AG04449 (cell line): ENCODE results near the gene SRRM2.

Experiments
- CTCF ChIA-PET: fragments of 350-600 bp; formaldehyde crosslinking; extraction: SDS; loops from one replicate; lab custom pipeline; 2021; ENCODE audit warnings: antibody characterized with exemption; lab: Yijun Ruan, JAX
- POLR2A ChIA-PET: fragments of 400-600, 350-600 bp; formaldehyde crosslinking; extraction: SDS; loops from one replicate; lab custom pipeline; 2020; ENCODE audit warnings: antibody characterized with exemption, inconsistent platforms; lab: Yijun Ruan, JAX
- DNase-seq: peaks from one replicate; pipeline ENCODE4 v3.0.0-alpha.2; 2010; ENCODE audit warnings: low read depth, low spot score
- H3K4me3 ChIP-seq: 2 replicates; pipeline ENCODE4 v1.5.1; 2011; ENCODE audit warnings: low read depth, mild to moderate bottlenecking, control low read depth, low read length
- CTCF ChIP-seq: IDR thresholded peaks from one replicate; pipeline ENCODE4 v1.5.1; 2011; ENCODE audit warnings: mild to moderate bottlenecking, moderate library complexity, low read length, control low read depth, inconsistent platforms; ENCODE audit not compliant: insufficient read depth; ENCODE audit errors: missing control alignments

SRRM2 gene

GRCh38 chr16:2709588-2709984 lies 42.9 kb upstream of the SRRM2 start:
- DNase-seq, result no peak
- ChIA-PET CTCF (no interaction called here), POLR2A (no interaction called here)
- TF ChIP-seq CTCF, result no peak
- no peak overlapping the region for H3K4me3 ChIP-seq

GRCh38 chr16:2710021-2710710 lies 42.3 kb upstream of the SRRM2 start:
- ChIA-PET CTCF (no interaction called here), POLR2A (no interaction called here)
- no peak for TF ChIP-seq CTCF
- H3K4me3 ChIP-seq, result no peak overlapping the region
- no peak for DNase-seq

GRCh38 chr16:2710711-2711231 lies 41.7 kb upstream of the SRRM2 start:
- no peak overlapping the region for H3K4me3 ChIP-seq
- CTCF ChIA-PET, result no interaction called here
- TF ChIP-seq CTCF, result no peak
- DNase-seq, result no peak
- POLR2A ChIA-PET, result no interaction called here

DNA sequence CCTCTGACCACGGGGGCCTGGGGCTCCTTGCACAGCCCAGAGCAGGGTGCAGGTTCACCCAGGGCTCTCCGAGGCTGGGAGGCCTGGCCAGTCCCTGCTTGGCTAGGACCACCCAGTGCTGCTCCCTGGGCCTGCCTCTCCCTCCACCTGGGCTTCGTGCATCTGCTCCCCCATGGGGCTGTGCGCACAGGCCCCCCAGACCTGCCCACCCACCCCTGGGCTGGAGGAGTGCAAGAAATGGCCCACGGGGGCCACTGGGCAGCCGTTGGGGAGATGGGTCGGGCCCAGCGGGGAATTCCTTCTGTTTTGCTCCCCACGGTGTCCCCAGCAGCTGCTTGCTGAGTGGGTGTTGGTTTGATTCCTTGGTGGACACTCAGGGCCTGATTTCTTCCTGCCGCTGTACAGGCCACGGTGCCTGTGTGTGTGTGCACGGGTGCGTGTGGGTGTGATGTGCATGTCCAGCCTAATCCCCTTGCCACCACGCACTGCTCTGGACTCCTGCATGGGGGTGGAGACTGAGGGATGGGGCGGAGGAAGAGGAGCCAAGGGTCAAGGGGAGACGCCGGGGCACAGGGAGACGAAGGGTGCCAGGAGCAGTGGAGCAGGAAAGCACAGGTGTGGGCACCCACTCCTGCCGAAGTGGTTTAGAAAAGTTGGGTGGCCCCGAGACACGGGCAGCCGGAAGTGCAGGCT lies 40.9 kb upstream of the SRRM2 start:
- TF ChIP-seq CTCF, result no peak
- no peak overlapping the region for H3K4me3 ChIP-seq
- CTCF ChIA-PET, result no interaction called here
- POLR2A ChIA-PET, result no interaction called here
- DNase-seq, result no peak

- H3K4me3 ChIP-seq, result no peak overlapping the region
- no peak for TF ChIP-seq CTCF
- CTCF ChIA-PET, result interaction anchor here (0.7 kb wide), 1 partner anchor 13 kb away, joined by 3 read pairs; no protein-coding TSS in a partner anchor
- DNase-seq, result no peak
- POLR2A ChIA-PET, result no interaction called here
Measured at GRCh38 chr16:2712063-2712441, 40.4 kb upstream of the SRRM2 start.

DNA sequence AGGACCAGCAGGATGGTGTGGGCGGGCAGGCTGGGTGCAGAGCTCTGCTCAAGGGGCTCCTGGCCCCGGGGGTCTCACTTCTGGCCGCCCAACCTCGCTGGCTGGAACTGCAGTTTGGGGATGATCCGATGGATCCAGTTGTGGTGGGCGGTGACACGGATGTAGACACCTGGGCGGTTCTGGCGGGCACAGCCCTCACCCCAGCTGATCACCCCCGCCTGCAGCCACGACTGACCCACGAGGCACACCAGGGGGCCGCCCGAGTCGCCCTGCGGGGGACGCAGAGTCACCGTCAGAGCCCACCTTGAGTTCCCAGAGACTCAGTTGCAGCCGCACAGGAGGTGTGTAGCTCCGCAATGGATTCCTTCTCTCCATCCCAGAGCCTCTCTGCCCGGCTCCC lies 39.9 kb upstream of the SRRM2 start:
- ChIA-PET POLR2A (no interaction called here), CTCF (interaction anchor here (0.7 kb wide), 1 partner anchor 13 kb away, joined by 3 read pairs; no protein-coding TSS in a partner anchor)
- TF ChIP-seq CTCF, result no peak
- no peak overlapping the region for H3K4me3 ChIP-seq
- no peak for DNase-seq
